HepG2 (cell line): ENCODE data around the gene KDM2B.

Source experiments
- AKAP8 ChIP-seq: sonication (generic); formaldehyde crosslinking; IDR thresholded peaks from 2 replicates; pipeline ENCODE4 v1.5.1; 2020; ENCODE audit warnings: mild to moderate bottlenecking, missing genetic modification reagents
- CSRNP2 ChIP-seq: sonication (generic); formaldehyde crosslinking; conservative IDR thresholded peaks from 2 replicates; pipeline ENCODE4 v1.8.0; 2022; ENCODE audit warnings: low read depth, missing genetic modification reagents
- CTCF ChIP-seq: sonication (generic); formaldehyde crosslinking; IDR thresholded peaks from 2 replicates; pipeline ENCODE4 v1.5.0; 2020; ENCODE audit warnings: mild to moderate bottlenecking, missing genetic modification reagents, moderate library complexity
- MTF1 ChIP-seq: sonication (generic); formaldehyde crosslinking; IDR thresholded peaks from 2 replicates; pipeline ENCODE4 v1.5.0; 2020; ENCODE audit warnings: missing genetic modification reagents
- NFIC ChIP-seq: IDR thresholded peaks from 2 replicates; pipeline ENCODE4 v1.6.1; 2012; ENCODE audit warnings: mild to moderate bottlenecking, low read length, inconsistent platforms
- PAX8 ChIP-seq: sonication (generic); formaldehyde crosslinking; IDR thresholded peaks from 2 replicates; pipeline ENCODE4 v1.8.0; 2022; ENCODE audit warnings: mild to moderate bottlenecking, missing genetic modification reagents, borderline replicate concordance
- POLR2AphosphoS5 ChIP-seq: IDR thresholded peaks from 2 replicates; pipeline ENCODE4 v1.6.1; 2012; ENCODE audit warnings: low read depth, low read length
- SP1 ChIP-seq, 2 experiments: fragments of 450-650 bp in 1 of 2; sonication (generic) in 1 of 2; formaldehyde crosslinking in 1 of 2; IDR thresholded peaks; 2 replicates each; pipeline versions ENCODE4 v1.4.0 to v1.6.1; 2016 to 2020; ENCODE audit warnings: missing genetic modification reagents in 1 of 2
- ZNF557 ChIP-seq: sonication (generic); formaldehyde crosslinking; IDR thresholded peaks from 2 replicates; pipeline ENCODE4 v1.4.0; 2020; ENCODE audit warnings: missing genetic modification reagents

- TF ChIP-seq AKAP8 (CRISPR knock-in tag) (no peak), SP1 (IDR thresholded peaks at IDR 0.05) (no peak), SP1 (CRISPR knock-in tag; IDR thresholded peaks at IDR 0.05) (no peak), PAX8 (CRISPR knock-in tag) (no peak), NFIC (peak; percentile 79; the same call in 1 of the 2 replicates), POLR2AphosphoS5 (no peak), ZNF557 (CRISPR knock-in tag) (peak; percentile 71; the same call in 1 of the 2 replicates), MTF1 (no peak), CTCF (CRISPR knock-in tag) (peak; percentile 5; the same call in 1 of the 2 replicates), CSRNP2 (CRISPR knock-in tag) (no peak)
These were observed 90.2 kb downstream of the KDM2B start for GRCh38 chr12:121490401-121491281.
